Erythroblast (primary cell): ENCODE data around the gene STRIP2.

Experiments
- GATA1 ChIP-seq: IDR thresholded peaks from 2 replicates; pipeline ENCODE4 v1.6.1; 2011; ENCODE audit warnings: low read depth, mild to moderate bottlenecking, control low read depth, low read length, moderate library complexity
- POLR2A ChIP-seq: IDR thresholded peaks from 2 replicates; pipeline ENCODE4 v1.6.1; 2011; ENCODE audit warnings: mild to moderate bottlenecking, low read length

DNA sequence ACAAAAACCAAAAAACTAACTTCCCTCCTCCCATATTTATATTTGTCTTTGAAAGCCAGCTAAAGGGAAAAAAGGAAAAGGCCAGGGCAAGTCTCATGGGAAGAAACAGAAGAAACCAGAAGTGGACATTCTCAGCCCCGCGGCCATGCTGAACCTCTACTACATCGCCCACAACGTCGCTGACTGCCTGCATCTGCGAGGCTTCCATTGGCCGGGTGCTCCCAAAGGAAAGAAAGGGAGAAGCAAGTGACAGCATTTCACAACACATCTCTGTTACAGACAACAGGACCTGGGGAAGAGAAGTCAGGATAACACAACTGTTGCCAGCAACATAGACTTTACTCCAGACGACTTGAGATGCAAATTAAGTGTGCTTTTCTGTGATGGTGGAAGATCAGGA lies 78.0 kb downstream of the STRIP2 start:
- TF ChIP-seq POLR2A (no peak), GATA1 (no peak)
